Measurements from ENCODE around the gene AMHR2. TPM values are rescaled to one million over a fixed set of nuclear protein-coding genes. Genes with fewer than 3 reads are reported as not detected.
"Not testable (repeated sequence)": the region's sequence is repeated elsewhere in the genome, so short reads cannot be mapped to it uniquely, and the experiment has no call there.

Gene AMHR2
- total RNA-seq, 1 donor from 2014 or later: not detected

GRCh38 chr12:53413485-53414204 lies 10.0 kb upstream of the AMHR2 start:
- no peaks in the 10 kb centered on the region for H3K27me3 Mint-ChIP-seq (ENCODE audit: insufficient read depth, low read depth)
- H3K4me2 ChIP-seq: peak overlapping the region; percentile 76
- no peak overlapping the region for H3K27ac Mint-ChIP-seq
- H3K4me3 ChIP-seq: peak overlapping the region; percentile 25
- H3K4me1 Mint-ChIP-seq: peaks cover 42% of the 10 kb centered on the region
- H3F3A ChIP-seq (ENCODE audit: low read depth): peaks cover 52% of the 10 kb centered on the region
- no peak overlapping the region for H3K9ac ChIP-seq
- H3K27ac ChIP-seq: peak overlapping the region; percentile 32
- no peaks in the 10 kb centered on the region for H3K27me3 ChIP-seq
- H3K9me3 ChIP-seq (ENCODE audit: low read depth): no peaks in the 10 kb centered on the region
- peaks cover 43% of the 10 kb centered on the region for H3K4me1 ChIP-seq
- H3K36me3 Mint-ChIP-seq: peaks cover 33% of the 10 kb centered on the region
- H4K20me1 ChIP-seq (ENCODE audit: low read depth): peaks cover 23% of the 10 kb centered on the region
- no peaks in the 10 kb centered on the region for H3K79me2 ChIP-seq (ENCODE audit: low read depth)
- DNase-seq (ENCODE audit: low spot score): peak; percentile 73
- TF ChIP-seq EZH2 (IDR thresholded peaks at IDR 0.05) (no peak), EZH2phosphoT487 (IDR thresholded peaks at IDR 0.05) (no peak)
- TF ChIP-seq, protein P1, sequence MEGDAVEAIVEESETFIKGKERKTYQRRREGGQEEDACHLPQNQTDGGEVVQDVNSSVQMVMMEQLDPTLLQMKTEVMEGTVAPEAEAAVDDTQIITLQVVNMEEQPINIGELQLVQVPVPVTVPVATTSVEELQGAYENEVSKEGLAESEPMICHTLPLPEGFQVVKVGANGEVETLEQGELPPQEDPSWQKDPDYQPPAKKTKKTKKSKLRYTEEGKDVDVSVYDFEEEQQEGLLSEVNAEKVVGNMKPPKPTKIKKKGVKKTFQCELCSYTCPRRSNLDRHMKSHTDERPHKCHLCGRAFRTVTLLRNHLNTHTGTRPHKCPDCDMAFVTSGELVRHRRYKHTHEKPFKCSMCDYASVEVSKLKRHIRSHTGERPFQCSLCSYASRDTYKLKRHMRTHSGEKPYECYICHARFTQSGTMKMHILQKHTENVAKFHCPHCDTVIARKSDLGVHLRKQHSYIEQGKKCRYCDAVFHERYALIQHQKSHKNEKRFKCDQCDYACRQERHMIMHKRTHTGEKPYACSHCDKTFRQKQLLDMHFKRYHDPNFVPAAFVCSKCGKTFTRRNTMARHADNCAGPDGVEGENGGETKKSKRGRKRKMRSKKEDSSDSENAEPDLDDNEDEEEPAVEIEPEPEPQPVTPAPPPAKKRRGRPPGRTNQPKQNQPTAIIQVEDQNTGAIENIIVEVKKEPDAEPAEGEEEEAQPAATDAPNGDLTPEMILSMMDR (IDR thresholded peaks at IDR 0.05): no peak
- no peaks in the 10 kb centered on the region for H3K9me3 Mint-ChIP-seq
- no peak overlapping the region for H2AFZ ChIP-seq (replicated peaks)
- peaks cover 4% of the 10 kb centered on the region for H3K36me3 ChIP-seq
- no peak overlapping the region for H3K4me3 Mint-ChIP-seq

DNA sequence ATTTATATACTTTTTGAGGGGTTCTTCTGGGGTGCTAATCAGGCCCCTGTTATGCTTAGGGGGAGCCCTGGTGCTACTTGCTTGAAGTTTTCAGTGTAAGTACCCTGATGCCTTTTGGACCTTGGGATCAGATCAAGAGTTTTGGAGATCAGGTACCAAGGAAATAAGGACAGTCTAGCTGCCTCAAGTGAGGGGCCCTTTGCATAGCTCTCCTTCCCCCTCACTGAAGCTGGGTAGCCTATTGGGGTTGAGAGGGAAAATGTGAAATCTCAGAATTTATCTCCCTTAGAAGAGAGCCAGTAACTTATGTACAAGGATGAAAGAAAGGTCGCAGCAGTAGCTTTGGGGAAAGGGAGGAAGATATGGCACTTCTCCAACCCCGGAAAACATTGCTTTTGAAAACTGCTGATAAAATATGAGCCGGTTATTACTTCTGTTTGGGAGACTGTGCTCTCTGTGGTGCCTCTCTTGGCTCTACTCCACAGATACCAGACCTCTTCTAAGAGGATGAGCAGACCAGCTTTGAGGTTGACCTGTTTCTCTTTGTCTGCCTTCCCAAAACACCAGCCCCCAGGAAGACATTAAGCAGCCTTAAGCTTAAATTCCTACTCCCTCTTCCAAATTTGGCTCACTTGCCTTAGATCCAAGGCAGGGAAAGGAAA lies 8.8 kb upstream of the AMHR2 start:
- Histone ChIP-seq H3K4me1 (peaks cover 43% of the 10 kb centered on the region), H4K20me1 (ENCODE audit: low read depth) (peaks cover 23% of the 10 kb centered on the region), H3K9me3 (ENCODE audit: low read depth) (no peaks in the 10 kb centered on the region), H3K79me2 (ENCODE audit: low read depth) (no peaks in the 10 kb centered on the region), H3K36me3 (peaks cover 4% of the 10 kb centered on the region), H3K4me3 (peak overlapping the region; percentile 14), H2AFZ (replicated peaks) (no peak overlapping the region), H3F3A (ENCODE audit: low read depth) (peaks cover 52% of the 10 kb centered on the region), H3K27ac (peak overlapping the region; percentile 88), H3K4me2 (peak overlapping the region; percentile 76), H3K9ac (no peak overlapping the region), H3K27me3 (no peaks in the 10 kb centered on the region)
- H3K9me3 Mint-ChIP-seq: no peaks in the 10 kb centered on the region
- H3K27me3 Mint-ChIP-seq (ENCODE audit: insufficient read depth, low read depth): no peaks in the 10 kb centered on the region
- H3K27ac Mint-ChIP-seq: no peak overlapping the region
- H3K4me3 Mint-ChIP-seq: no peak overlapping the region
- peaks cover 27% of the 10 kb centered on the region for H3K36me3 Mint-ChIP-seq
- H3K4me1 Mint-ChIP-seq: peaks cover 46% of the 10 kb centered on the region
- DNase-seq (ENCODE audit: low spot score): peak; percentile 26
- TF ChIP-seq, protein P1 (IDR thresholded peaks at IDR 0.05): no peak
- no peak for TF ChIP-seq EZH2phosphoT487 (IDR thresholded peaks at IDR 0.05)
- no peak for TF ChIP-seq EZH2 (IDR thresholded peaks at IDR 0.05)

DNA sequence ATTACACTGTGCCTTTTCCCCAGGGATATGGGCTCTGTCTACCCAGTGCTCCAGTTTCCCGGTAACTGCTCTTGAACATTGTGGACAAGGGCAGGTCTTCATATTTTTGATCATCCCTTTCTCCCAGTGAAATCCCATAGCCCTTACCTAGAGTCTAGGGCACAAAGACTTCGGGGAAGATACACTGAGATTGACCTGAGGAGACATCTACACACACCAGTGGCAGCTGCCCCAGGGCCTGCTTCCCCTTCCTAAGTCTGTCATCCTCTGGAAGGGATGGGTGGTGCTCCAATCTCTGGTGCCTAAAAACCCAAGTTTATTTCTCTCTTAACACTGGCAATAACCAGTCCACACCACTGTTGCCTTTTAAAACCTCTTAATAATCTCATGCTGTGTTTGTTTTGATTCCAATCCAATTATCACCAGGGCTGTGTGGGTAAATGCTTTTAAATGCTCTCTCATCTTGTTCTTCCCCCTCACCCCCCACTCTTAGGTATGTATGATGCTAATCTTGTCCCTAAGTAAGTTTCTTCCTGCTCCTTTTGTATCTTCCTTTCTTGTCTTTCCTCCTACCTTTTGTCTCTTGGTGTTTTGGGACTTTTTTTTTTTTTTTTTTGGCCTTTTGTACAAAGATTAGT lies 7.8 kb upstream of the AMHR2 start:
- peak overlapping the region; percentile 37 for H3K4me3 Mint-ChIP-seq
- not testable (repeated sequence) for H3K27me3 ChIP-seq; H3K27me3 Mint-ChIP-seq (ENCODE audit: insufficient read depth, low read depth); H2AFZ ChIP-seq (replicated peaks); H3K9me3 Mint-ChIP-seq; H3K9me3 ChIP-seq (ENCODE audit: low read depth); H3K4me3 ChIP-seq; H3K36me3 ChIP-seq; H3K79me2 ChIP-seq (ENCODE audit: low read depth); H3K9ac ChIP-seq
- Histone ChIP-seq H3K4me1 (peaks cover 43% of the 10 kb centered on the region), H3F3A (ENCODE audit: low read depth) (peaks cover 54% of the 10 kb centered on the region), H3K4me2 (peak overlapping the region; percentile 76), H4K20me1 (ENCODE audit: low read depth) (peaks cover 23% of the 10 kb centered on the region), H3K27ac (peak overlapping the region; percentile 88)
- peaks cover 49% of the 10 kb centered on the region for H3K4me1 Mint-ChIP-seq
- peak; percentile 23 for DNase-seq (ENCODE audit: low spot score)
- H3K27ac Mint-ChIP-seq: peak overlapping the region; percentile 21
- peaks cover 22% of the 10 kb centered on the region for H3K36me3 Mint-ChIP-seq

GRCh38 chr12:53417291-53417816 lies 6.3 kb upstream of the AMHR2 start:
- not testable (repeated sequence) for DNase-seq (ENCODE audit: low spot score); H3K27ac ChIP-seq; H3K27ac Mint-ChIP-seq; H3K9me3 ChIP-seq (ENCODE audit: low read depth); H2AFZ ChIP-seq (replicated peaks); H3K9ac ChIP-seq; H3K27me3 Mint-ChIP-seq (ENCODE audit: insufficient read depth, low read depth); H3K36me3 ChIP-seq; H3K4me3 ChIP-seq; H3K36me3 Mint-ChIP-seq; H3K9me3 Mint-ChIP-seq; H3K4me3 Mint-ChIP-seq; H3K4me2 ChIP-seq; H3K79me2 ChIP-seq (ENCODE audit: low read depth); H3K27me3 ChIP-seq
- peaks cover 51% of the 10 kb centered on the region for H3K4me1 Mint-ChIP-seq
- peaks cover 47% of the 10 kb centered on the region for H3F3A ChIP-seq (ENCODE audit: low read depth)
- H3K4me1 ChIP-seq: peaks cover 43% of the 10 kb centered on the region
- peaks cover 21% of the 10 kb centered on the region for H4K20me1 ChIP-seq (ENCODE audit: low read depth)

All from neural progenitor cell (in vitro differentiated cells).